ENCODE data around the gene RAB29.

Gene RAB29

DNA sequence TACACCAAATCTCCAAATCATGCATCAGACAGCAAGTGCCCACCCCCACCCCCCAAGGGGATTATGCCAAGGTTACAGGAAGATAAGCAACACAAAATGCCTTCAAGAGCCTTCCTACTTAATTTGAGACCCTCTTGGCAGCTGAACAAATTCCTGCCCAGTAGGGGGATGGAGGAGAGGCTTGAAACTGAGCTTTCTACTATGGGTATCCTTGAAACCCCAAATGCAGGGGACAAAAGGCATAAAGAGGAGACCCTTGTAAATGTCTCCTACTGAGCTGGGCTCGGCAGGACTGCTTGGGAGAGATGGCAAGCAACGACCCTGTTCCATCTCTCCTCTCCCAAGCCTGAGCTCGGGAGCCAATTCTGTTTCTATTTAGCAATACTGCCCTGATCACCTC, 34.2 kb upstream of the RAB29 start:
- TF ChIP-seq TCF4 (CRISPR knock-in tag; IDR thresholded peaks at IDR 0.05; ENCODE audit: borderline replicate concordance) = no peak
- no peak for TF ChIP-seq SNAI2 (CRISPR knock-in tag; IDR thresholded peaks at IDR 0.05)
- TF ChIP-seq BACH2 (CRISPR knock-in tag; IDR thresholded peaks at IDR 0.05; ENCODE audit: borderline replicate concordance) = no peak
- TF ChIP-seq OSR1 (CRISPR knock-in tag; IDR thresholded peaks at IDR 0.05) = no peak
- TF ChIP-seq GLIS3 (CRISPR knock-in tag; IDR thresholded peaks at IDR 0.05) = no peak
- no peak for TF ChIP-seq ZNF565 (CRISPR knock-in tag; conservative IDR thresholded peaks at IDR 0.05; ENCODE audit: low read depth)
- TF ChIP-seq PPARA (CRISPR knock-in tag; IDR thresholded peaks at IDR 0.05; ENCODE audit: borderline replicate concordance) = no peak
- TF ChIP-seq ARNTL (CRISPR knock-in tag; IDR thresholded peaks at IDR 0.05; ENCODE audit: borderline replicate concordance, low read depth) = no peak
- no peak for TF ChIP-seq RARB (CRISPR knock-in tag; IDR thresholded peaks at IDR 0.05)
- TF ChIP-seq TOX (CRISPR knock-in tag; IDR thresholded peaks at IDR 0.05; ENCODE audit: borderline replicate concordance) = no peak
- no peak for TF ChIP-seq ESRRG (CRISPR knock-in tag; IDR thresholded peaks at IDR 0.05)
- no peak for TF ChIP-seq ZFP30 (CRISPR knock-in tag; IDR thresholded peaks at IDR 0.05)
- no peak for ATAC-seq

DNA sequence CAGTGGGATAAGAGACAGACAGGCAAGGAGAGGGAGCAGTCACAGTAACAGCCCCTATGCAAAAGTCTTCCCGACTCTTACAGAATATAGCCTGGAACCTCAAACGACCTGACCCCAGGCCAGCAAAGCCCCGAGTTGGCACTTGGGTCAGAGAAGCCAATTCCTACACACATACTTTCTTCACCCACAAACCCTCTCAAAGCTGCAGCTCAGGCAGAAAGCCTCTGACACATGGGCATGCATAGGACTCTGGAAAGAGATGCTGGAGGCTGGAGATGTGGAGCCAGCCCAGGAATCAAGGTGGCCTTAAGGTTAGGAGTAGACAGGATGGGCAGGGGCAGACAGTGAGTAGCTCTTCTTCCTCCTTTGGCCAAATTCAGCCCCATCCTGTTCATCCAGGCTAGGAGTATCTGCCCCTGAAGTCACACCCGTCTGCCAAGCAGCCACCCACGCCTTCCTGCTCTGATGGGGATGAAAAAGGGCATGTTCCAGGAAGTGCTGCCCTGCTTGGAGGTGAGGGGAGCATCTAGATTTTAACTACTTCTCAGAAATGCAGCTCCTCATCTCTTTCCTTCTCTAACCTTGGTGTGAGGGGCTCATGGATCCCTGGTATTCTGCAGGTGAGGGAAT, 29.9 kb upstream of the RAB29 start:
- TF ChIP-seq ZNF8 (CRISPR knock-in tag; IDR thresholded peaks at IDR 0.05) (no peak), CSDC2 (CRISPR knock-in tag; IDR thresholded peaks at IDR 0.05) (no peak), ARNTL (CRISPR knock-in tag; IDR thresholded peaks at IDR 0.05; ENCODE audit: borderline replicate concordance, low read depth) (no peak), ZC3H10 (CRISPR knock-in tag; IDR thresholded peaks at IDR 0.05) (no peak), ZFP30 (CRISPR knock-in tag; IDR thresholded peaks at IDR 0.05) (no peak), ISL1 (CRISPR knock-in tag; IDR thresholded peaks at IDR 0.05) (no peak), CSRNP3 (CRISPR knock-in tag; IDR thresholded peaks at IDR 0.05) (no peak), RARB (CRISPR knock-in tag; IDR thresholded peaks at IDR 0.05) (no peak)
- TF ChIP-seq, protein P1, sequence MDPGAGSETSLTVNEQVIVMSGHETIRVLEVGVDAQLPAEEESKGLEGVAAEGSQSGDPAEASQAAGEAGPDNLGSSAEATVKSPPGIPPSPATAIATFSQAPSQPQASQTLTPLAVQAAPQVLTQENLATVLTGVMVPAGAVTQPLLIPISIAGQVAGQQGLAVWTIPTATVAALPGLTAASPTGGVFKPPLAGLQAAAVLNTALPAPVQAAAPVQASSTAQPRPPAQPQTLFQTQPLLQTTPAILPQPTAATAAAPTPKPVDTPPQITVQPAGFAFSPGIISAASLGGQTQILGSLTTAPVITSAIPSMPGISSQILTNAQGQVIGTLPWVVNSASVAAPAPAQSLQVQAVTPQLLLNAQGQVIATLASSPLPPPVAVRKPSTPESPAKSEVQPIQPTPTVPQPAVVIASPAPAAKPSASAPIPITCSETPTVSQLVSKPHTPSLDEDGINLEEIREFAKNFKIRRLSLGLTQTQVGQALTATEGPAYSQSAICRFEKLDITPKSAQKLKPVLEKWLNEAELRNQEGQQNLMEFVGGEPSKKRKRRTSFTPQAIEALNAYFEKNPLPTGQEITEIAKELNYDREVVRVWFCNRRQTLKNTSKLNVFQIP (CRISPR knock-in tag; IDR thresholded peaks at IDR 0.05; ENCODE audit: borderline replicate concordance, low read depth) = no peak
- TF ChIP-seq, protein P2, sequence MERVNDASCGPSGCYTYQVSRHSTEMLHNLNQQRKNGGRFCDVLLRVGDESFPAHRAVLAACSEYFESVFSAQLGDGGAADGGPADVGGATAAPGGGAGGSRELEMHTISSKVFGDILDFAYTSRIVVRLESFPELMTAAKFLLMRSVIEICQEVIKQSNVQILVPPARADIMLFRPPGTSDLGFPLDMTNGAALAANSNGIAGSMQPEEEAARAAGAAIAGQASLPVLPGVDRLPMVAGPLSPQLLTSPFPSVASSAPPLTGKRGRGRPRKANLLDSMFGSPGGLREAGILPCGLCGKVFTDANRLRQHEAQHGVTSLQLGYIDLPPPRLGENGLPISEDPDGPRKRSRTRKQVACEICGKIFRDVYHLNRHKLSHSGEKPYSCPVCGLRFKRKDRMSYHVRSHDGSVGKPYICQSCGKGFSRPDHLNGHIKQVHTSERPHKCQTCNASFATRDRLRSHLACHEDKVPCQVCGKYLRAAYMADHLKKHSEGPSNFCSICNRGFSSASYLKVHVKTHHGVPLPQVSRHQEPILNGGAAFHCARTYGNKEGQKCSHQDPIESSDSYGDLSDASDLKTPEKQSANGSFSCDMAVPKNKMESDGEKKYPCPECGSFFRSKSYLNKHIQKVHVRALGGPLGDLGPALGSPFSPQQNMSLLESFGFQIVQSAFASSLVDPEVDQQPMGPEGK (CRISPR knock-in tag; IDR thresholded peaks at IDR 0.05; ENCODE audit: borderline replicate concordance) = no peak
- ATAC-seq = no peak; the same call in 2 of the 3 replicates

GRCh38 chr1:205804605-205805004, 29.3 kb upstream of the RAB29 start:
- TF ChIP-seq, protein P2 (CRISPR knock-in tag; IDR thresholded peaks at IDR 0.05; ENCODE audit: borderline replicate concordance) = no peak
- ATAC-seq = no peak

- no peak for ATAC-seq
- TF ChIP-seq ISL1 (CRISPR knock-in tag; IDR thresholded peaks at IDR 0.05) = no peak
- no peak for TF ChIP-seq ZNF70 (CRISPR knock-in tag; IDR thresholded peaks at IDR 0.05)
- no peak for TF ChIP-seq CSRNP3 (CRISPR knock-in tag; IDR thresholded peaks at IDR 0.05)
- TF ChIP-seq, protein P2 (CRISPR knock-in tag; IDR thresholded peaks at IDR 0.05; ENCODE audit: borderline replicate concordance) = no peak
- TF ChIP-seq ZNF8 (CRISPR knock-in tag; IDR thresholded peaks at IDR 0.05) = no peak
- TF ChIP-seq CSDC2 (CRISPR knock-in tag; IDR thresholded peaks at IDR 0.05) = no peak
- TF ChIP-seq PPARA (CRISPR knock-in tag; IDR thresholded peaks at IDR 0.05; ENCODE audit: borderline replicate concordance) = no peak
- TF ChIP-seq ARNTL (CRISPR knock-in tag; IDR thresholded peaks at IDR 0.05; ENCODE audit: borderline replicate concordance, low read depth) = no peak
- TF ChIP-seq RARB (CRISPR knock-in tag; IDR thresholded peaks at IDR 0.05) = no peak
- no peak for TF ChIP-seq ZNF565 (CRISPR knock-in tag; conservative IDR thresholded peaks at IDR 0.05; ENCODE audit: low read depth)
- TF ChIP-seq TCF4 (CRISPR knock-in tag; IDR thresholded peaks at IDR 0.05; ENCODE audit: borderline replicate concordance) = no peak
- no peak for TF ChIP-seq SNAI2 (CRISPR knock-in tag; IDR thresholded peaks at IDR 0.05)
- TF ChIP-seq, protein P1 (CRISPR knock-in tag; IDR thresholded peaks at IDR 0.05; ENCODE audit: borderline replicate concordance, low read depth) = no peak
- TF ChIP-seq GLIS3 (CRISPR knock-in tag; IDR thresholded peaks at IDR 0.05) = no peak
Observed at GRCh38 chr1:205803986-205804385, 28.7 kb upstream of the RAB29 start.
